T-helper 1 cell (primary cell): ENCODE data around the gene MYOF.
"Not testable (repeated sequence)": the region's sequence is repeated elsewhere in the genome, so short reads cannot be mapped to it uniquely, and the experiment has no call there.

ENCODE experiments used
- DNase-seq, 5 donors: peaks; one replicate each; pipeline ENCODE4 v3.0.0-alpha.2; 2012 to 2020

The MYOF gene

GRCh38 chr10:93284246-93284645 lies 197.9 kb downstream of the MYOF start:
- not testable (repeated sequence) for DNase-seq

- no peak for DNase-seq
Measured at GRCh38 chr10:93281367-93281720, 200.8 kb downstream of the MYOF start.

GRCh38 chr10:93280699-93281366 lies 201.3 kb downstream of the MYOF start:
- DNase-seq = no peak

GRCh38 chr10:93280121-93280698 lies 201.9 kb downstream of the MYOF start:
- DNase-seq = no peak

- DNase-seq = no peak
Measured at GRCh38 chr10:93277360-93277759, 204.8 kb downstream of the MYOF start.

- DNase-seq = no peak
Measured at GRCh38 chr10:93274419-93274818, 207.7 kb downstream of the MYOF start.

GRCh38 chr10:93272884-93273675 lies 209.1 kb downstream of the MYOF start:
- DNase-seq = no peak

- no peak for DNase-seq
Measured at GRCh38 chr10:93271347-93271746, 210.8 kb downstream of the MYOF start.

GRCh38 chr10:93269281-93269680 lies 212.9 kb downstream of the MYOF start:
- DNase-seq = no peak

GRCh38 chr10:93268021-93268420 lies 214.1 kb downstream of the MYOF start:
- no peak for DNase-seq

GRCh38 chr10:93267521-93267920 lies 214.6 kb downstream of the MYOF start:
- peak in 1 of 5 donors; percentile 18 for DNase-seq

GRCh38 chr10:93266858-93267257 lies 215.3 kb downstream of the MYOF start:
- peak in 1 of 5 donors; percentile 23 for DNase-seq

- no peak for DNase-seq
Measured at GRCh38 chr10:93261961-93262610, 220.0 kb downstream of the MYOF start.

- no peak for DNase-seq
Measured at GRCh38 chr10:93261089-93261488, 221.0 kb downstream of the MYOF start.

GRCh38 chr10:93259126-93259525 lies 223.0 kb downstream of the MYOF start:
- no peak for DNase-seq
